HG02642 (cell line): ENCODE measurements around the gene ABHD1.

Experiments
- ATAC-seq: cut with Tn5 transposase; IDR thresholded peaks from one replicate; pipeline ENCODE4 v1.9.1; 2021; ENCODE audit warnings: mild to moderate bottlenecking; ENCODE audit not compliant: unreplicated experiment, poor library complexity

ABHD1 gene

GRCh38 chr2:27086724-27087593 lies 36.7 kb upstream of the ABHD1 start, which contains the start of gene KHK:
TSS of gene KHK (plus strand) at chr2:27086772. CDS start at chr2:27087260, 488 bp downstream.
- ATAC-seq, result no peak

- ATAC-seq, result no peak
Measured at GRCh38 chr2:27087823-27088410, 35.7 kb upstream of the ABHD1 start.

- ATAC-seq, result no peak
Measured at GRCh38 chr2:27088634-27089033, 35.0 kb upstream of the ABHD1 start.

- ATAC-seq, result no peak
Measured at GRCh38 chr2:27089111-27089954, 34.3 kb upstream of the ABHD1 start.

- ATAC-seq, result no peak
Measured at GRCh38 chr2:27091746-27092695, 31.6 kb upstream of the ABHD1 start.

GRCh38 chr2:27092696-27093429 lies 30.8 kb upstream of the ABHD1 start:
- ATAC-seq, result no peak

- no peak for ATAC-seq
Measured at GRCh38 chr2:27093430-27094352, 29.9 kb upstream of the ABHD1 start.

GRCh38 chr2:27094353-27094984 lies 29.1 kb upstream of the ABHD1 start:
- no peak for ATAC-seq

- no peak for ATAC-seq
Measured at GRCh38 chr2:27095427-27095744, 28.2 kb upstream of the ABHD1 start.

GRCh38 chr2:27095745-27096651 lies 27.6 kb upstream of the ABHD1 start:
- peak; percentile 56 for ATAC-seq

GRCh38 chr2:27096748-27097297 lies 26.8 kb upstream of the ABHD1 start:
- no peak for ATAC-seq

GRCh38 chr2:27097341-27097740 lies 26.3 kb upstream of the ABHD1 start:
- no peak for ATAC-seq

- no peak for ATAC-seq
Measured at GRCh38 chr2:27099334-27099955, 24.2 kb upstream of the ABHD1 start.

- no peak for ATAC-seq
Measured at GRCh38 chr2:27100036-27100435, 23.6 kb upstream of the ABHD1 start.

- ATAC-seq, result no peak
Measured at GRCh38 chr2:27102329-27102728, 21.3 kb upstream of the ABHD1 start.

GRCh38 chr2:27105981-27106380 lies 17.6 kb upstream of the ABHD1 start:
- no peak for ATAC-seq
